Activated CD8-positive, alpha-beta memory T cell treated with anti-CD3 and anti-CD28 coated beads for 36 hours (primary cell): Measurements from ENCODE around the gene WWC2. TPM values are rescaled to one million over a fixed set of nuclear protein-coding genes. Genes with fewer than 3 reads are reported as not detected.
"Not testable (repeated sequence)": the region's sequence is repeated elsewhere in the genome, so short reads cannot be mapped to it uniquely, and the experiment has no call there.

ENCODE experiments used
- CTCF ChIA-PET: fragments of 350-600 bp; sonication (Branson Sonifier 250); formaldehyde crosslinking; loops from one replicate; lab custom pipeline; 2021; ENCODE audit warnings: antibody characterized with exemption; lab: Charles Lee
- POLR2A ChIA-PET: fragments of 350-600 bp; sonication (Branson Sonifier 250); formaldehyde crosslinking; loops from one replicate; lab custom pipeline; 2021; ENCODE audit warnings: antibody characterized with exemption; lab: Charles Lee
- total RNA-seq, 2 experiments: library from RNA; stranded (reverse); gene quantifications; one replicate each; pipeline ENCODE4 v1.2.3, GENCODE V29; 2021

The WWC2 gene
- total RNA-seq, 2 experiments from 2014 or later = 1.3 to 1.5 TPM

DNA sequence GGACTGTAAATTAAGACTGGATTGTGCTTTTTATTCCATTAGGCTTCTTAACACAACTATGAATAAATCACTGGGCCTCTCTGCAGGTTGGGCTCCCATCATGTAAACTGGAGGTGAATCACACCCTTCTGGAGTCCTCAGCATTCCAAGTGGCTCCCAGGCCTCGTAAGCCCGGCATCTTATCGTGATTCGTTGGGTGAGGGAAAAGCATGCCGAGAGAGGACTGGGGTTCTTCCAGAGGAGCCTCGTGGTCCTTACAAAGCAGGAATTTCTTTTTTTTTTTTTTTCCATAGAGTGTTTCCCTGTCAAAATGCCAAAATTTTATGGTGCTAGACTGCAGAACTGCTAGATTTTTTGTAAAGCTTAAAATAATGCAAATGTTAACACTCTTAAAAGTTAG lies 201.0 kb downstream of the WWC2 start:
- ChIA-PET POLR2A (no interaction called here), CTCF (no interaction called here)

DNA sequence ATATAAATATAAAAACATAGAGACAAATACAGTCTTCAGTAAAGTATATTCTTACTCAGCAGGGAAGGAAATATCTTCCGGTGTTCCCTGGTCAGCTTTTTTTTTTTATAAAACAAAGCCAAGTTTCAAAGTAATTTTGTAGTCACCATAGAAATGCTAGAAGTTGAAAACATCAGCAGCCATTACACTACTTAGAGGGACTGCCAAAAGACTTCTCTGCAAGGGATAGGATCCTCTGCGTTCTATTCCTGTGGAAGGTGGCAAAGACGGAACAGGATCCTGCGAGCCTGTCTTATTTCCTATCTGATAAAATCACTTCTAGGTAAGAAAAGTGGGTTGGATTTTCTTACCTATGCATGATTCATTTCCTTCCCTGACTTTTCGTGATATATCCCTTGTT lies 201.6 kb downstream of the WWC2 start:
- CTCF ChIA-PET = no interaction called here
- POLR2A ChIA-PET = no interaction called here

GRCh38 chr4:183303301-183303700 lies 204.2 kb downstream of the WWC2 start:
- ChIA-PET CTCF (no interaction called here), POLR2A (no interaction called here)

GRCh38 chr4:183304067-183304466 lies 205.0 kb downstream of the WWC2 start:
- ChIA-PET CTCF (no interaction called here), POLR2A (no interaction called here)

DNA sequence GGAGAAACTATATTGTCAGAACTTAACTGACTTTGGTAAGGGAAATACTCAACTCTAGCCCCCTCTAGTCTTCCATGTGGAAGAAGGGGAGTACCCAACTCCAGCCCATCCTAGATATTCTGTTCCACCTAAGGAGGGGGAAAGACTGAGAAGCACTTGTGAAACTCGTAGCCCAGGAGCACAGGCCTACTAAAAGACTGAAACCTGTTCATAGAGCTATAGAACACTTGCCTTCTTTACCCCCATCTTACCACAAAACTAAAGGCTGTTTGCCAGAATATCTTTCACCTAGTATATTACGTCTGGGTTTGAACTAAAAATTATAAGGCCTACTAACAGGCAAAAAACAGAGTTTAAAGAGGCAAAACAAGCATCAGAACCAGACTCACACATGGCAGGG lies 205.5 kb downstream of the WWC2 start:
- ChIA-PET CTCF (no interaction called here), POLR2A (no interaction called here)

- ChIA-PET CTCF (no interaction called here), POLR2A (no interaction called here)
Observed at GRCh38 chr4:183306811-183307210, 207.8 kb downstream of the WWC2 start.

DNA sequence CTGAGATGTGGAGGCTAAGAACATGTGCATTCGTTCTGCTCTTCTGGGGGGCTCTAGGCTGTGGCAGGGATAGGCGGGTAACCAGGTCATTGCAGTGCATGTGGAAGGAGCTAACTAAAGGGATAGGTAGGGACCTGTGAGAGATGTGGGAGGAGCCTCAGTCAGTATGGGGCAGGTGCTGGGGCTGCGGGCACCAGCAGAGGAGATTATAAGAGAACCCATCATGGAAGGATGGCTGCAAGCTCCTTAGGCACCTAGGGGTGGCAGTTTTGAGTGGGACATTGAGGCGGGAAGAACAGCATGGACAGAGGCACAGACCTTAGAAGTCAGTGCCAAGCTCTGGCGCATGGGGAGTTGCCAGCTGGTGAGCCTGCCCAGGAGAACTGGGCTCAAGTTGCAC lies 213.8 kb downstream of the WWC2 start:
- ChIA-PET CTCF (no interaction called here), POLR2A (no interaction called here)

GRCh38 chr4:183314336-183314735 lies 215.3 kb downstream of the WWC2 start:
- ChIA-PET CTCF (no interaction called here), POLR2A (no interaction called here)

DNA sequence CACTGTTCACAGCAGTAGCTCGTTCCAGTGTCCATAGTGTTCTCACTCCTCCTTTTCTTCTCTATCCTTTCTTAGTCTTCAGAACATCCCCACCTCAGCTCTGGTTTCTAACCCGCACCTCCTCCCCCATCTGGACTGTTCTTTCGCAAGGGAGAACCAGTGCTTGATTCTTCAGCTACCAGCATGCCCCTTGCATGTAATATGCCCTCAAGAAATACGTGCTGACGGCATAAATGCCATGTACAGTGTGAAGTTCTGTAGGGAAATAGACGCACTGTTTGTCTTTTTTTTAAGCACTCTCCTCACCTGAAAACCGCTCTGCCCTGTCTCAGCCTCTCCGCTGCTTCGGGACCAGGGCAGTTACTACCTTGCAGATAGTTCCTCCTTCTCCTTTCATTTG lies 215.7 kb downstream of the WWC2 start:
- ChIA-PET POLR2A (no interaction called here), CTCF (no interaction called here)

GRCh38 chr4:183318656-183319055 lies 219.6 kb downstream of the WWC2 start:
- ChIA-PET POLR2A (no interaction called here), CTCF (no interaction called here)

DNA sequence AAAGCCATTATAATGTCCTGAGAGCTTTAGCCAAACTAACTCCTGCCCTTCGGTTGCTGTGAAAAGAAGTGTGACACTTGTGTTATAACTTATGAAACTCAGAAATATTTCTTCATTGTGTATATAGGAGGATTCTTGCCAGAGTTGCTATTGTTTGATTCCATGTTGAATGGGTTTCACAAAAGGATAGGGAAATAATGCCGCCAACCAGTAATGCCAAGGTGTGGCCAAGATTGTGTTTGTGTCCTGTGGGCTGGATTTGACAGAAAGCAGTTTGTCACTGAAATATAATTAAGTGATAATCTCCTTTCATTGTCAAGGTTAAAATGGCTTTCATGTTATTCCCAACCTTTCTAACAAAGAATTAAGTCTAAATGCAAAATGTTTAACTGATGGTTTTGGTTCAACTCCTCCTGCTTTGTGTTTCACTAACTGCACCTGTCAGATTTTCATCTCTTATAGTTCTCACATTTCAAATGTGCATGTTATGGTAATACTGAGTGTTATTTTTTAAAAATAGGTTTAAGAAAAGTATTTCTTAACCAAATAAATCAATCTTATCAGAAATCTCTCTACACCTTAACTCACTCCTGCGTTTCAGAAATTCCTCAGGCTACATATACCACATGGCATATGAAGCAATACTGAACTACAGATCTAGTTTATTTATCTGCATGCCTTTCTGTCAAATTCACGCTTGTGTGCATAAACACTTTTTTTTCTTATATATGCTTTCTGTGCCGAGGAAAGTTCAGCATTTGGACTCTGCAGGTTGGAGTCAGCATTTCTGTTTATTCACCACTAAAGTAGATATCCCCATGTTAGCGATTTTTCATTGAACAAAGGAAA lies 221.4 kb downstream of the WWC2 start, which contains the start of gene CLDN22:
Gene CLDN22 (minus strand): TSS at position 66 of the 849 bp plus-strand sequence. CDS start 58 bp downstream, at position 8.
- ChIA-PET CTCF (no interaction called here), POLR2A (no interaction called here)

GRCh38 chr4:183321079-183321478 lies 222.0 kb downstream of the WWC2 start:
- ChIA-PET CTCF (no interaction called here), POLR2A (no interaction called here)

- POLR2A ChIA-PET = no interaction called here
- CTCF ChIA-PET = no interaction called here
Observed at GRCh38 chr4:183321516-183321915, 222.5 kb downstream of the WWC2 start.

- POLR2A ChIA-PET = no interaction called here
- CTCF ChIA-PET = no interaction called here
Observed at GRCh38 chr4:183322326-183322725, 223.3 kb downstream of the WWC2 start, which contains the start of gene CLDN24. CLDN24 (minus strand) TSS chr4:183322426; CDS start chr4:183322426, 0 bp downstream.

DNA sequence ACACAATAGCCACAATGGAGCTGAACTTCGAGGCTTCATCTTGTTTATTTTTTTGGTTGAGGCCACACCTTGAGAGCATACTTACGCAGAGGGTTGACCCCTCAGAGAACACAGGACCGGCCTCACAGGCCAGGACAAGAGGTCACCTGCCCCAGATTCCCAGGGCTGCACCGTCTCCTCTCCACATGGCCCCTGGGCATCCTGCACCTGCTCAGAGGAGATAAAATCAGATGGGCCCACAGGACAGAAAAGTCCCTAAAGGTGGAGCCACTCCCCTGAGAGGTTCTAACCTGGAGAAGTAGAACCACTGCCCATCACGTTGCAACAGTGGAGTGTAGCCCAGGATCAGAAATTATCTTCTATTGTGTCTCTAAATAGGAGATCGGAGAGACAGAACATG lies 224.2 kb downstream of the WWC2 start:
- ChIA-PET CTCF (no interaction called here), POLR2A (no interaction called here)

GRCh38 chr4:183324056-183324455 lies 225.0 kb downstream of the WWC2 start:
- CTCF ChIA-PET, POLR2A ChIA-PET: not testable (repeated sequence)

DNA sequence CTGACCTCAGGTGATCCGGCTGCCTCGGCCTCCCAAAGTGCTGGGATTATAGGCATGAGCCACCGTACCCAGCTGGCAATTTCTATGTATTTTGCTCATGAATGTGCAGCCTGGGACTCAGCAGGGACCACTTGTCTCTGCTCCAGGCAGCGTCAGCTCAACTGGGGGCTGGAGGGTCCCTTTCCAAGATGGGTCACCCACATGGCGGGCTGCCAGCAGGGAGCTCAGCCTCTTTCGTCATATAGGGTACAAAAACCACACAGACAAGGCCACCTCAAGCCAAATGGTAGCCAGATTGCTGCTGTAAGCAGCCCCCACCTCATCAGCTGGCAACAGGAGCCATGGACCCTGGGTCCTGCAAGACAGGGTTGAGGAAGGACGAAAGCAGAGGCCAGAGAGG lies 225.6 kb downstream of the WWC2 start:
- POLR2A ChIA-PET = no interaction called here

DNA sequence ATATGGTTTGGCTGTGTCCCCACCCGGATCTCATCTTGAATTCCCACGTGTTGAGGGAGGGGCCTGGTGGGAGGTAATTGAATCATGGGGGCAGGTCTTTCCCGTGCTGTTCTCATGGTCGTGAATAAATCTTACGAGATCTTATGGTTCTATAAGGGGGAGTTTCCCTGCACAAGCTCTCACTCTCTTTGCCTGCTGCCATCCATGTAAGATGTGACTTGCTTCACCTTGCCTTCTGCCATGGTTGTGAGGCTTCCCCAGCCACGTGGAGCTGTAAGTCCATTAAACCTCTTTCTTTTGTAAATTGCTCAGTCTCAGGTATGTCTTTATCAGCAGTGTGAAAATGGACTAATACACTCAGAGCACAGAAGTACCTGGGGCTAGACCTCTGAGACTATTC lies 227.3 kb downstream of the WWC2 start:
- CTCF ChIA-PET, POLR2A ChIA-PET: not testable (repeated sequence)

More for the DNA sequence above, 225.6 kb downstream of the WWC2 start:
- CTCF ChIA-PET = no interaction called here

DNA sequence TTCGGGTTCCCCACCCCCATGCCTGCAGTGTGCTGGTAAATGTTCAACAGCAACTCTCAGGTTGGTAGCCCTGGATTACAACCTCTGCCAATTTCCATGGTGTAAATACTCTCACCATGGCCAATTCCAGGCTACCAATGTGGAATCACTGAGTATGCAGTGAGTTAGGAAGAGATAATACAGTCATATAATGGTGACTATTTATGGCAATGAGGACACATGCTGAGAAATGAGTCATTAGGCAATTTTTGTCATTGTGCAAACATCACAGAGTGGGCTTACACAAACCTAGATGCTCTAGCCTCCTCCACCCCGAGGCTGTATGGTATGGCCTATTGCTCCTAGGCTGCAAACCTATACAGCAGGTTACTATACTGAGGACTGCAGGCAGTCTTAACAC lies 227.8 kb downstream of the WWC2 start:
- CTCF ChIA-PET = no interaction called here
- POLR2A ChIA-PET = no interaction called here

- CTCF ChIA-PET = no interaction called here
- POLR2A ChIA-PET = no interaction called here
Observed at GRCh38 chr4:183327827-183328226, 228.8 kb downstream of the WWC2 start.

DNA sequence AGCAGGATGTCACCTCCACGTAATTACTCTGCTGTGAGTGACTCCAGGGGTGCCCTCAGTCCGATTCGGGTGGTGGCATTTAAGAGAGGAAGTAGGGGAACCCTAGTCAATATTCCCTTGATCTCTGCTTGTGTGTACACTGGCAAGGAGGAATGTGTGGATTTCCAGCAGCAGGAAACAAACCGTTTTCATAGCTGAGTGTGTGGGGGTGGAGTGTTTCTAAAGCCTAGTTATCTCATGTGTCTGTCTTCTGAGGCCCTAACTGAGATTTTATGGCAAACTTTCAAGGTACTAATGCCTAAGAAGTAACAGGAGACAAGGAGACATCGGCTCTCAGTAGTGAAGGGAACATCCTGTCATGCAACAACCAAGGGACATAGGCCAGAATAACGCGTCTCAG lies 229.8 kb downstream of the WWC2 start:
- POLR2A ChIA-PET = no interaction called here
- CTCF ChIA-PET = no interaction called here
